Activated CD4-positive, alpha-beta T cell treated with anti-CD3 and anti-CD28 coated beads for 4 hours (primary cell): ENCODE results near the gene SF3B5.
A peak's percentile ranks its signal among the peaks of the same experiment; 100 is the strongest.
"Not testable (repeated sequence)": the region's sequence is repeated elsewhere in the genome, so short reads cannot be mapped to it uniquely, and the experiment has no call there.

Source experiments
- DNase-seq, 2 donors: peaks; one replicate each; pipeline ENCODE4 v3.0.0-alpha.2; 2020

Gene SF3B5

GRCh38 chr6:144104488-144104887, 9.1 kb upstream of the SF3B5 start:
- DNase-seq: no peak

- DNase-seq: no peak
Observed at GRCh38 chr6:144103026-144103563, 7.7 kb upstream of the SF3B5 start.

- no peak for DNase-seq
Observed at GRCh38 chr6:144098993-144099392, 3.6 kb upstream of the SF3B5 start.

GRCh38 chr6:144094731-144095133, 641 bp downstream of the SF3B5 start:
- no peak for DNase-seq

GRCh38 chr6:144093658-144094057, 1.7 kb downstream of the SF3B5 start:
- no peak for DNase-seq

GRCh38 chr6:144093236-144093635, 2.1 kb downstream of the SF3B5 start:
- no peak for DNase-seq

- DNase-seq: no peak
Observed at GRCh38 chr6:144090384-144090783, 5.0 kb downstream of the SF3B5 start.

- DNase-seq: no peak
Observed at GRCh38 chr6:144087789-144088426, 7.5 kb downstream of the SF3B5 start.

- DNase-seq: no peak
Observed at GRCh38 chr6:144086959-144087358, 8.4 kb downstream of the SF3B5 start.

- no peak for DNase-seq
Observed at GRCh38 chr6:144083172-144083571, 12.2 kb downstream of the SF3B5 start.

- not testable (repeated sequence) for DNase-seq
Observed at GRCh38 chr6:144082412-144082811, 13.0 kb downstream of the SF3B5 start.

- DNase-seq: no peak
Observed at GRCh38 chr6:144077871-144078270, 17.5 kb downstream of the SF3B5 start.

- no peak for DNase-seq
Observed at GRCh38 chr6:144075875-144076274, 19.5 kb downstream of the SF3B5 start.

- DNase-seq: no peak
Observed at GRCh38 chr6:144075187-144075586, 20.2 kb downstream of the SF3B5 start.

- DNase-seq: no peak
Observed at GRCh38 chr6:144073024-144073423, 22.3 kb downstream of the SF3B5 start.

- no peak for DNase-seq
Observed at GRCh38 chr6:144069506-144069905, 25.9 kb downstream of the SF3B5 start.

- no peak for DNase-seq
Observed at GRCh38 chr6:144068794-144069193, 26.6 kb downstream of the SF3B5 start.

GRCh38 chr6:144066741-144067484, 28.5 kb downstream of the SF3B5 start:
- DNase-seq: no peak

- DNase-seq: no peak
Observed at GRCh38 chr6:144066255-144066654, 29.1 kb downstream of the SF3B5 start.

GRCh38 chr6:144065213-144065660, 30.1 kb downstream of the SF3B5 start:
- DNase-seq: peak in 1 of 2 donors; percentile 21

GRCh38 chr6:144064402-144065212, 30.8 kb downstream of the SF3B5 start:
- DNase-seq: peak; percentile 71 to 74

- peak; percentile 87 to 91 for DNase-seq
Observed at GRCh38 chr6:144063744-144064401, 31.5 kb downstream of the SF3B5 start.

- no peak for DNase-seq
Observed at GRCh38 chr6:144063246-144063743, 32.1 kb downstream of the SF3B5 start.
